NCI-H1694 treated with DMSO at 0.1 percent for 48 hours (cell line): ENCODE results near the gene UGT2A1.
A peak's percentile ranks its signal among the peaks of the same experiment; 100 is the strongest.
"Not testable (repeated sequence)": the region's sequence is repeated elsewhere in the genome, so short reads cannot be mapped to it uniquely, and the experiment has no call there.

Source experiments
- DNase-seq: peaks from one replicate; lab custom pipeline; 2025; lab: John Stamatoyannopoulos, UW

The UGT2A1 gene

DNA sequence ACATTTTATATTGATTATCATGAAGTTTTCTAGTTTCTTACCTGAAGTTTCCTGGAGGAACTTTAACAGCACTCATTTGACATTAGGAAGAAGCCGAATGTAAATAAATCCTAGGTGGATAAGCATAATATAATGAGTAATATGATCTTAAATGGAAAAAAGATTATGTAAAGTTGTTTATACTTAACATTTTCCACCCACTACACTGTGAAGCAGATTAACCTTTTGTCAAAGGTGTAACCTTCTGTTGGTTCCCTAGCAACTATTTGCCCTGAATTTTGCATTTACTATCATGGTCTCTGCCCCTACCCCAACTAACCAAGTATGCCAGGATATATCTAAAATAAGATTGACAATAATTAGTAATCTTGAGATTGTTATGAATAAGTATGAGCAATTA, at the start of gene UGT2A1:
Gene UGT2A1, minus strand, starts transcription at position 101 of the 400 bp plus-strand sequence. CDS start 5,603 bp downstream, outside the sequence.
- no peak for DNase-seq

DNA sequence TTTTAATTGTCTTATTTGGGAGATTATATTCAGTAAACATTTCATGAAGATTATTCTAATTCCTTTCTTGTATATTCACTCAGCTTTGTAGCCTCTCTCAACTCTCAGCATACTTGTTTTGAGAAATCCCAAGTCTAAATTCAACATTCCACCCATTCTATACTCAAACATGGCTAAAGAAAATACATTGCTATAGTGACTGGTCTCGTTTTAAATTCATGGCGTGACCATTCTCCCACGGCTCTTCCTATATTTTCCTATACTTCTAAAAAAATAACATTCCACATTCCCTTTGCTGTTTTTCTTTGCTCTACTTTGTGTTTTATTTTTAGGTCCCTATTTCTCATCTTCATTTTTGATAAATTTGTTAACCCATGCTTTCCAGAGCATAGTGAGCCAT, 49.2 kb upstream of the UGT2A1 start:
- no peak for DNase-seq

DNA sequence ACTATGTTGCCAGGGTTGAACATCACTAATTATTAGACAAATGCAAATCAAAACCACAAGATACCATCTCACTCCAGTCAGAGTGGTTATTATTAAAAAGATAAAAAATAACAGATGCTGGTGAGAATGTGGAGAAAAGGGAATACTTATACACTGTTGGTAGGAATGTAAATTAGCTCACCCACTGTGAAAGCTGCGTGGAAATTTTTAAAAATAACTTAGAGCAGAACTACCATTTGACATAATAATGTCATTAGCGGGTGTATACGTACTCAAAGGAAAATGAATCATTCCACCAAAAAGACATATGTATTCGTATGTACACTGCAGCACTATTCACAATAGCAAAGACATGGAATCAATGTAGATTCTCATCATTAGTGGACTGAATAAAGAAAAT, 48.6 kb upstream of the UGT2A1 start:
- no peak for DNase-seq

DNA sequence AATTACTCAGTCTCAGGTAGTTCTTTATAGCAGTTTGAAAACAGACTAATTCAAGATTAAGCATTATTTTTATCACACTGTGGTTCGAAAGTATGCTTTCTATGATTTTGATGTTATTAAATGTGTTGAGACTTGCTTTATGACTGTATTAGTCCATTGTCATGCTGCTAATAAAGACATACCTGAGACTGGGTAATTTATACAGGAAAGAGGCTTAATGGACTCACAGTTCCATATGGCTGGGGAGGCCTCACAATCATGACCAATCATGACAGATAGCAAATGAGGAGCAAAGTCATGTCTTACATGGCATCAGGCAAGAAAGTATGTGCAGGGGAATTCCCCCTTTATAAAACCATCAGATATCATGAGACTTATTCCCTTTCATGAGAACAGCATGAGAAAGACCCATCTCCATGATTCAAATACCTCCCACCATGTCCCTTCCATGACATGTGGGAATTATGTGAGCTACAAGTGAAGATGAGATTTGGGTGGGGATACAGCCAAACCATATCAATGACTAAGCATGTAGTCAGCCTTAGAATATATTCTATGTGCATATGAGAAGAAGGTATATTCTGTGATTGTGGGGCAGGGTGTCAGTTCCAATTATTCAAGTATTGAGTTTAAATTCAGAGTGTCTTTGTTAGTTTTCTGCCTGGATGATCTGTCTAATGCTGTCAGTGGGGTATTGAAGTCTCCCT, 44.6 kb upstream of the UGT2A1 start:
- no peak for DNase-seq

DNA sequence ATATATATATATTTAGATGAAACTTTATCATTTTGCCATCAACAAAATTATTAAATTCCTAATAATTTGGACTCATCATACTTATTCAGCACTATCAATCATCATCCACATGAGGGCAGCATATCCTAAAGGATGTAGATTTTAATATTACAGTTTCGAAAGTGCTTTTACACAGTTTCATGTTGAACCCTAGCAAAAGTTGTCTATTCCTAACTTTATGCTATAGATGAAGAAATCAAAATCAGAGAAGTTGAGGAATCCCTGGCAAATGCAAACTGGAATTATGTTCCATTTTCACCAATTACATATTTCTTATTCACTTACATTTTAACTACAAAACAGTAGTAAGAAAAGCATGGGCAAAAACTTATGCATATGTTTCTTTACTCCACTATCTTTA, 36.6 kb upstream of the UGT2A1 start:
- peak; percentile 28 for DNase-seq

DNA sequence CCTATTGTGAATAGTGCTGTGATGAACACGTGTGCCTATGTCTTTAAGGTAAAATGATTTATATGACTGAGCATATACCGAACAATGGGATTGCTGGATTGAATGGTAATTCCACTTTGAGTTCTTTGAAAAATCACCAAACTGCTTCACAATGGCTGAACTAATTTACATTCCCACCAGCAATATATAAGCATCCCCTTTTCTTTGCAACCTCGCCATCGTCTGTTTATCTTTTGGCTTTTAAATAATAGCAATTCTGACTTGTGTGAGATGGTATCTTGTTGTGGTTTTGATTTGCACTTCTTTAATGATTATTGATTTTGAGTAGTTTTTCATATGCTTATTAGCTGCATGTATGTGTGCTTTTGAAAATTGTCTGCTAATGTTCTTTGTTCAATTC, 31.8 kb upstream of the UGT2A1 start:
- no peak for DNase-seq

DNA sequence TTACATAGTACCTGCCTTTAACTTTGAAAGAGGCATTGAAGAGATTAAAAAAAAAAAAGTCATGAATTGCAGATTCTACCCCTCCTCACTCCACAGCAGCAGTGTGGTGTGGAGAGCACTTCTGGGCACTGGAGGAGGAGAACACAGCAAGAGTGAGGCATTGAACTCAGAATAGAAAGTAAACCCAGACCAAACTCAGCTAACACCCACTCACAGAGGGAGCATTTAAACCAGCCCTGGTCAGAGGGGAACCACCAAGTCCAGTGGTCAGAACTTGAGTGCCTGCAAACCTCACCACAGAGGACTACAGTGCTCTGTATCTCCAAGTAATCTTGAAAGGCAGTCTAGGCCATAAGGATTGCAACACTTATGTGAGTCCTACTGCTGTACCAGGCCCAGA, 15.6 kb upstream of the UGT2A1 start:
- no peak for DNase-seq

DNA sequence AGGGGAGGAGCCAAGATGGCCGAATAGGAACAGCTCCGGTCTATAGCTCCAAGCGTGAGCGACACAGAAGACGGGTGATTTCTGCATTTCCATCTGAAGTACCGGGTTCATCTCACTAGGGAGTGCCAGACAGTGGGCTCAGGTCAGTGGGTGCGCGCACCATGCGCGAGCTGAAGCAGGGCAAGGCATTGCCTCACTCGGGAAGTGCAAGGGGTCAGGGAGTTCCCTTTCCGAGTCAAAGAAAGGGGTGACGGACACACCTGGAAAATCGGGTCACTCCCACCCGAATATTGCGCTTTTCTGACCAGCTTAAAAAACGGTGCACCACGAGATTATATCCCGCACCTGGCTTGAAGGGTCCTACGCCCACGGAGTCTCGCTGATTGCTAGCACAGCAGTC, 11.0 kb upstream of the UGT2A1 start:
- not testable (repeated sequence) for DNase-seq

DNA sequence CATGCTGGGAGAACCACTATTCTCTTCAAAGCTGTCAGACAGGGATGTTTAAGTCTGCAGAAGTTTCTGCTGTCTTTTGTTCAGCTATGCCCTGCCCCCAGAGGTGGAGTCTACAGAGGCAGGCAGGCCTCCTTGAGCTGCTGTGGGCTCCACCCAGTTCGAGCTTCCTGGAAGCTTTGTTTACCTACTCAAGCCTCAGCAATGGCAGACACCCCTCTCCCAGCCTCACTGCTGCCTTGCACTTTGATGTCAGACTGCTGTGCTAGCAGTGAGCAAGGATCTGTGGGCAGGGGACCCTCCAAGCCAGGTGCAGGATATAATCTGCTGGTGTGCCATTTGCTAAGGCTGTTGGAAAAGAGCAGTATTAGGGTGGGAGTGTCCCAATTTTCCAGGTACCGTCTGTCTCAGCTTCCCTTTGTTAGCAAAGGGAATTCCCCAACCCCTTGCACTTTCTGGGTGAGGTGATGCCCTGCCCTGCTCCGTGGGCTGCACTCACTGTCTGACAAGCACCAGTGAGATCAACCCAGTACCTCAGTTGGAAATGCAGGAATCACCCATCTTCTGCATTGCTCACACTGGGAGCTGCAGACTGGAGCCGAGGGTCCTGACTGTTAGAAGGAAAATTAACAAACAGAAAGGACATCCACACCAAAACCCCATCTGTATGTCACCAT, 8.2 kb upstream of the UGT2A1 start:
- not testable (repeated sequence) for DNase-seq

DNA sequence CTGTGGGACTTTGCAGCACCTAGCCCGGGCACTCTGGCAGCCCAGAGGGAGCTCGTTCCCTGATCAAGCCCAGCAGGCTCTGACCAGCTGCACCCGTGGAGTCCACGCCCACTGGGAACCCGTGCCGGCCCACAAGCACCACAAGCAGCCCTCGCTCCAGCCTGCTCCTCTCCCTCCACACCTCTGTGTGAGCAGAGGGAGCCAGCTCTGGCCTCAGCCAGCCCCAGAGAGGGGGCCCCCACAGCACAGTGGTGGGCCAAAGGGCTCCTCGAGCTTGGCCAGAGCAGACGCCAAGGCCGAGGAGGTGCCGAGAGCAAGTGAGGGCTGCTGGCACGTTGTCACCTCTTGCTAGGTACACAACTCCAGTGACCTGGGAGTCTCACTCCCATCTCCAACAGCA, 5.1 kb upstream of the UGT2A1 start:
- DNase-seq, result no peak

DNA sequence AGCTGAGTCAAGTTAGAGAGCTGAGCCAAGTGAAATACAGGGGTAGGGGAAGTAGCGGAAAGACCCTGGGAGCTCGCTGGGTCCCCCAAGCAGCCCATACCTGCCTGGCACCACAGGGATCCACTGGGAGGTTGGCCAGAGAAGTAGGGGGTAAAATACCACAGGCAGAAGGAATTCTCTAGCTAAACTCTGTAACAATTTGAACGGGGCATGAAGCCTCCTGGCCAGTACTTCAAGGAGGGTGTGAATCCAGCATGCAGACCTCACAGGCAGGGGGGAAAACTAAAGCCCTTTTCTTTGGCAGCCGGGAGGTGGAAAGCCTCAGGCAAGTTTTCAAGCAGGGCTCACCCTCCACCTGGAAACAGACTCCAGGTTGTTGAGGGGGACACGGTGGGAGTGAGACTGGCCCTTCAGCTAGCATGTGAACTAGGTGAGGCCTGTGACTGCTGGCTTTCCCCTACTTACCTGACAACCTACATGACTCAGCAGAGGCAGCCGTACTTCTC, 3.7 kb upstream of the UGT2A1 start:
- no peak for DNase-seq

DNA sequence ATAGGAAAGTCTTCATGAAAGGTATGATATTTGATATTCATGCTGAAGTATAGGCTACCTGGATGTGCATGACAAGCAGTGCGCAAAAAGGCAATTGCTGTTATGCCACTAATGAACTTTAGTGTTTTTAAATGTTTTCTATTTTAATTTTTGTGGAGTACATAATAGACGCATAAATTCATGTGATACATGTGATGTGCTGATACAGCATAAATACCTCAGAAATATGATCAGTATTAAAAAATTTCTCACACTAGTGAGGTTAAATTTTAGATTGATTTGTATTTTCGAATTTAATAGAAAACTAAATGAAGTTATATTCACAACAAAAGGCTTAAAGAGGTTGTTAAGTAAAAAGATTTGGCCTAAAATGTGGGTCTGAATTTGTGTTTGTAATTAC, 2.2 kb downstream of the UGT2A1 start:
- no peak for DNase-seq

DNA sequence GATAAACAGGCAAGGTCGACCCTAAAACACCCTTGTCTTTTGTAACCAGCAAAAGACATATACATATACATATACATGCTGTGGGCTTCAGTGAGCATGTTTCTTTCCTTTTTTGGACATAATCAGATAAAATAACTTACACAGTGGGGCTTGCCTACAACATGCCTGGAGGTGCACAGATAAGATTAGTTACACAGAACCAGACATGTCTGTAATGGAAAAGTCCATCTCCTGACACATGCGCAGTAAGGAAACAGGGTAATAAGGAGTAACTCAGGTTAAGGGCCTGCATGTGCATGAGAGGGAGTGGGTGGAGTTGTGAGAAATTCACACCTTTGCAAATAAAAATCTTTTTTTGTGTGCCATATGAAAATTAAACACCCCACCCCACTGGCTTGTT, 3.4 kb downstream of the UGT2A1 start:
- no peak for DNase-seq

DNA sequence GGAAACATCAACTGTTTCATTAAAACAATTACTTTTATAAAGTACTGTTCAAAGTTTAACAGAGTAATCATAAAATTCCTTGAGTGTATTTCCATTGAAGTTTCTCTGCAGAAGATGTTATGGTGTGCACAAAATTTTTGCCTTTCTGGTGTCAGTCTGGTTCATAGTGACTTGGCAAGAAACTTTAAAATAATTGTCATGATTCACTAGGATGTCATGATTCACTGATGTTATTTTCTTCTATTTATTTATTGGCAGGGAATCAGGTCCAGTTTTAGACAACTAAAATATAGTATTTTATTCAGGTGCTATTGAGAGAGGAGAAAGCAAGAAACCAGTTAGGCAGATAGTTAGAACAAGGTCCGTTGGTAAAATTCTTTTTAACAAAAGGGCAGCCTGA, 3.8 kb downstream of the UGT2A1 start:
- no peak for DNase-seq

DNA sequence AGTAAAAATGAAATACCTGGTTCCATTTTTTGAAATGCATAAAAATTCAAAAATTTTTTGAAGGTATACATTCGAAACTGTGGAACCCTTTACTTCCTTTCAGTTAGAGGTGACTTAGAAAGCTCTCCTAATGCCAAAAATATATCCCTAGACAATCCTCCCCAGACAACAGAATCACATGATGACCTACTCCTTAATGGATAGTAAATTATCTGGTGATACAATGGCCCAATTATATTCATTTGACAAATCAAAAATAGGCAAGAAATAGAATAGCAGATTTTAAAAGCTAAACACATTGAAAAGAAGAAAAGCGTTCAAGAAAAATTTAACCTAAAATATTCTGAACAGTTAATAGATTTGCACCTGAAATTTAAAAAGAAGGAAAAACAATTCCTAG, 10.1 kb downstream of the UGT2A1 start:
- DNase-seq, result no peak

DNA sequence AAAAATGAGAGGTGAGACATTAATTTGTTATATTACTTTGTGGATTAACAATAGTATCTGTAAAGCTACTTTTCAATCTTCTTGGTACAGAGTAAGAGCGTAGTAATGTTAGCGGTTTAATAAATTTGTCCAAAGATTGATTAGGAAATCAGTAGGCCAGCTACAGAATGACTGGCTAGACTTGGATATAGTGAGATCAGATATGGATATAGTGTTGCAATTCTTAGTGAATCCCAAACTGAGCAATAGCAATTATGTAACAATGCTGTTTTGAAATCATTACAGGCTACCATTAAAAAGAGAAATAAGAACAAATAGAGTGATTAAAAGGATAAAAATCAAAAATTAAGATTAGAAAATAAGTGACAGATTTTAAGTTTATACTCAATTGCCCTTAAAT, 12.8 kb downstream of the UGT2A1 start:
- DNase-seq, result no peak

DNA sequence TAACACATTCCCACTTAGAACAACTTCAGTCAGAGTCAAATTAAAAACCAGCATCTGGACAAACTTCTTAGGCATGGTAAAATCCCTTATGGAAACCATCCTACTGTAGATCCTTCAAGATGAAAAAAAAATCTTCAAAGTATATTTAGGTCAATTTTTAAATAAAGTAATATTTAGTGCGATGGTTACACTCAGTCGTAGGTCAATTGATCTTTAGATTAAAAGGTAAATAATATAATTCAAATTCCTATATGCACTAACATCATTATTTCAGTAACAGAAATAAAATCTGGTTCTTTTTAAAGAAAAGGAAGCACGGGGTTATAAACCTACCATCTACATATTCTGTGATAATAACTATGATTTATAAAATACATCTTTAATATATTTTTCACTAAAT, 13.5 kb downstream of the UGT2A1 start, which contains the start of gene UGT2A2:
Gene UGT2A2, minus strand, starts transcription at position 101 of the 400 bp plus-strand sequence. Its CDS starts 2 bp downstream, at position 99.
- DNase-seq, result no peak

DNA sequence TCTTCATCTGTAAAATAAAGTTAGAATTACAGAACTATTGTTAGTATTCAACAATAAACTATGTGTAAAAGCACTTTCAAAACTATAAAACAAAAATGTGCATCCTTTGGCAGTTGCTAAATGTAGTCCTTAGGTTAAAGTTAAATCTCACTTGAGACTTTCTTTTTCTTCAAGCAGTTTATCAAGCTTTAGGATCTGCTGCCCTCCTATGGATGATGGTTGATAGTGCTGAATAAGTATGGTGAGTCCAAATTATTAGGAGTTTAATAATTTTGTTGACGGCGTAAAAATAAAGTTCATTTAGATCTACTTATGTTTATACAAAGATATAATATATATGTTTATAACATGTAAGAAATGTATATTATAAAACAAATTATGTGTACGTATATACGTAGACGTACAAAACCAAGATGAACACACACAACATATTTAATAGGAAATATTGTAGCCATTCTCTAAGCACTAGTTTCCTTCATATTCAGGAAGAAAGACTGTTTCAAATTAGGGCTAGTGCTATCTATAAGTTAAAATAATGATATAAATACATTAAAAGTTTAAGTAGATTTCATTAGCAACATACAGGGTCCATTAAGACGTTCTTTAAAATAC, 35.9 kb downstream of the UGT2A1 start:
- peak; percentile 3 for DNase-seq

DNA sequence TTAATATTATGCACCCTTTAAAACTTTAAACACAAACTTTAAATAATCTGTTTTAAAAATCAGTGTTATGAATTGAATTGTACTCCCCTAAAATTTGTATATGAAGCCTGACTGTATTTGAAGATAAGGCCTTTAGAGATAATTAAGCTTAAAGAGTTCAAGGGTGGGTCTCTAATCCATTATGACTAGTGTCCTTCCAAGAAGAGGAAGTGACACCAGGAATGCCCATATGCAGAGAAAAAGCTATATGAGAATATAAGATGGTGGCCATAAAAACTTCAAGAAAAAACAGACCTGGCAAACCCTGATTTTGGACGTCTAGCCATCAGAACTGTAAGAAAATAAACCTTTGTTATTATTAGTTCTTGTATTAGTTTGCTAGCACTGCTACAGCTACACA, 42.6 kb downstream of the UGT2A1 start:
- no peak for DNase-seq

DNA sequence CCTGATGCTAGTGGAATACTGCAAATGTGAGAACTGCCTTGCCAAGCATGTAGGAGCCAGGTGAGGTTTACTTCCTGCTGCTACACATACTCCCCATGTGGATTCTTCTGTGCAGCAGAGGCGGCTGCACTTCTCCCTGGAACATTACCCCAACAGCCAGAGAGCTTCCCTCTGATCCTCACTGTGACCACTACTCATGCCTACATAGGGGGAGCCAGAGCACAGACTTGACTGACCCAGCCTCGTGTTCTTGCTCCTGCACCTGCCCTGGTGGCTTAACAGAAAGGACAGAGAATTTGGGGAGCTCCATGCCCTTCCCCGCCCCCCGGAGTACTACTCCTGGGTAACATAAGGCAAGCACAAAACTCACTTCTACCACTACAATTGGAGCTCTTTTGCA, 52.0 kb downstream of the UGT2A1 start:
- DNase-seq, result no peak

DNA sequence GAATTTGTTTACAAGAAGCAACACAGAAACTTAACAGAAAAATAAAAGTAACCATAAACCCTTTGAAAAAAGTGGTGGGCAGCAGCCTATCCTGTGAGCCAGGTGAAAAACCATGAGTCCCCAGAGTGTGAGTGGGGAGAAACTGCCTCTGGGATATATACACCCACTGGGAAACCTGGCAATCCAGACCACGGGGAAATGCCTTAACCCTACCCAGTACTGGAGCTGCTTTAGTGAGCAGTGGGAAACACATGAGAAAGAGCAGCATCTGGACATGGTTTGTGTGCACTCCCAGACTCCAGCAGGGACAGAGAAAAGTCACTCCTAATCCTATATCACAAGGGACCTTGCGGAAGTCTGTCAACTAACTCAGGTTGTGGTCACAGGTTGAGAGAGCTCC, 53.0 kb downstream of the UGT2A1 start:
- DNase-seq, result no peak

DNA sequence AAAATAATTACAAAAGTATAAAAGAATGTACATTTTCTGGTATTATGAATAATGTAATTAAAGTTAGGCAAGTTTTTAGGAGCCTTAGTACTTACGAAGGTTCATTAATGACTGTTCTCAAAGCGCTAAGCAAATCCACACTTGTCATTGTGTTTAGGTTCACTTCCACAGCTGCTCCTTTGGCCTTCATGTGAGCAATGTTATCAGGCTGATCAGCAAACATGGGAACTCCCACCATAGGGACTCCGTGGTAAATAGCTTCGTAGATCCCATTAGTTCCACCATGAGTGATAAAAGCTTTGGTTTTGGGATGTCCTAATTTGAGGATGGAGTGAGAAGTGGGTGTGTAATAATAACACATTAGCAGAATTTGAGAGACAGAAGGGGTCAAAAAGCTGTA, 58.7 kb downstream of the UGT2A1 start:
- DNase-seq, result no peak

DNA sequence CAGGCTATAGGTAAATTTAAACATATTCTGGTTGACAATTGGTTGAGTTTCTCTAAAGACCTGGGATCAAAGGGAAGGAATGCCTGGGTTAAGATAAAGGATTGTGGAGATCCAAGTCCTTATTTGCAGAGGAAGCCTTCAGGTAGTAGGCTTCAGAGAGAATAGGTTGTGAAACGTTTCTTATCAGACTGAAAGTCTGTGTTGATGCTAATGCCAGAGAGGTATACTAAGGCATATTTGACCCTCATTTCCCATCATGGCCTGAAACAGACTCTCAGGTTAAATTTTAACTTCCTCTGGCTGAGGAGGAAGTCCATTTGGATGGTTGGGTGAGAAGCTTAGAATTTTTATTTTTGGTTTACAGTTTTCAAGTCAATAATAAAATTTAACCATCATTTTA, 61.7 kb downstream of the UGT2A1 start:
- no peak for DNase-seq
